H9 (cell line): ENCODE measurements around the gene DPY30. TPM values are rescaled to one million over a fixed set of nuclear protein-coding genes. Genes with fewer than 3 reads are reported as not detected.

Experiments
- DNase-seq: peaks from one replicate; pipeline ENCODE4 v3.0.0-alpha.2; 2017
- H2AFZ ChIP-seq: one replicate; pipeline ENCODE4 v1.6.1; 2013; ENCODE audit warnings: mild to moderate bottlenecking, low read length, control low read depth, moderate library complexity
- H2AK5ac ChIP-seq: 2 replicates; pipeline ENCODE4 v1.6.1; 2013; ENCODE audit warnings: low read length, control low read depth, mixed read lengths; ENCODE audit not compliant: insufficient read length
- H2BK120ac ChIP-seq: one replicate; pipeline ENCODE4 v1.6.1; 2013; ENCODE audit warnings: low read depth, mild to moderate bottlenecking, low read length, control low read depth, inconsistent platforms; ENCODE audit not compliant: poor library complexity, severe bottlenecking
- H2BK12ac ChIP-seq: 2 replicates; pipeline ENCODE4 v1.6.1; 2013; ENCODE audit warnings: low read length, control low read depth, mixed read lengths, low read depth; ENCODE audit not compliant: insufficient read length
- H2BK15ac ChIP-seq: 2 replicates; pipeline ENCODE4 v1.6.1; 2013; ENCODE audit warnings: low read depth, low read length, control low read depth
- H2BK20ac ChIP-seq: one replicate; pipeline ENCODE4 v1.6.1; 2013; ENCODE audit warnings: low read depth, mild to moderate bottlenecking, low read length, control low read depth, inconsistent platforms; ENCODE audit not compliant: poor library complexity, severe bottlenecking
- H2BK5ac ChIP-seq: 2 replicates; pipeline ENCODE4 v1.6.1; 2013; ENCODE audit warnings: low read length, control low read depth, mixed read lengths; ENCODE audit not compliant: insufficient read length
- H3K14ac ChIP-seq: 2 replicates; pipeline ENCODE4 v1.6.1; 2013; ENCODE audit warnings: low read length, control low read depth; ENCODE audit not compliant: insufficient read depth
- H3K18ac ChIP-seq: 2 replicates; pipeline ENCODE4 v1.6.1; 2013; ENCODE audit warnings: low read depth, mild to moderate bottlenecking, mixed read lengths, low read length, control low read depth; ENCODE audit not compliant: insufficient read length
- H3K23ac ChIP-seq: 2 replicates; pipeline ENCODE4 v1.6.1; 2013; ENCODE audit warnings: low read length, control low read depth, mixed read lengths, low read depth; ENCODE audit not compliant: insufficient read length
- H3K23me2 ChIP-seq: 2 replicates; pipeline ENCODE4 v1.6.1; 2013; ENCODE audit warnings: low read depth, mild to moderate bottlenecking, mixed read lengths, low read length, control low read depth; ENCODE audit not compliant: insufficient read length, poor library complexity, severe bottlenecking
- H3K27ac ChIP-seq: 2 replicates; pipeline ENCODE4 v1.5.1; 2013; ENCODE audit warnings: low read length, control low read depth, mixed read lengths, low read depth; ENCODE audit not compliant: insufficient read length
- H3K27me3 ChIP-seq: 2 replicates; pipeline ENCODE4 v1.6.1; 2013; ENCODE audit warnings: low read length, control low read depth, inconsistent platforms; ENCODE audit not compliant: insufficient read depth
- H3K4ac ChIP-seq: 2 replicates; pipeline ENCODE4 v1.6.1; 2013; ENCODE audit warnings: low read depth, mild to moderate bottlenecking, control low read depth, inconsistent platforms, low read length, moderate library complexity
- H3K4me1 ChIP-seq: 2 replicates; pipeline ENCODE4 v1.6.1; 2013; ENCODE audit warnings: low read length, control low read depth, inconsistent platforms; ENCODE audit not compliant: insufficient read depth
- H3K4me2 ChIP-seq: 2 replicates; pipeline ENCODE4 v1.6.1; 2013; ENCODE audit warnings: low read length, control low read depth, mixed read lengths; ENCODE audit not compliant: insufficient read length, insufficient read depth
- H3K56ac ChIP-seq: 2 replicates; pipeline ENCODE4 v1.6.1; 2013; ENCODE audit warnings: low read depth, mild to moderate bottlenecking, mixed read lengths, low read length, control low read depth; ENCODE audit not compliant: insufficient read length
- H3K79me1 ChIP-seq: 2 replicates; pipeline ENCODE4 v1.6.1; 2013; ENCODE audit warnings: low read depth, mild to moderate bottlenecking, moderate library complexity, low read length, control low read depth, inconsistent platforms; ENCODE audit not compliant: insufficient read depth, poor library complexity, severe bottlenecking
- H3K79me2 ChIP-seq: 2 replicates; pipeline ENCODE4 v1.6.1; 2013; ENCODE audit warnings: low read length, control low read depth, inconsistent platforms; ENCODE audit not compliant: insufficient read depth
- H3K9ac ChIP-seq: 2 replicates; pipeline ENCODE4 v1.6.1; 2013; ENCODE audit warnings: low read length, control low read depth, mixed read lengths; ENCODE audit not compliant: insufficient read length; ENCODE audit errors: extremely low read depth
- H3K9me3 ChIP-seq: one replicate; pipeline ENCODE4 v1.6.1; 2013; ENCODE audit warnings: low read depth, low read length, inconsistent platforms; ENCODE audit not compliant: control insufficient read depth
- H3T11ph ChIP-seq: one replicate; pipeline ENCODE4 v1.6.1; 2013; ENCODE audit warnings: mild to moderate bottlenecking, low read length, control low read depth, inconsistent platforms
- H4K20me1 ChIP-seq: one replicate; pipeline ENCODE4 v1.6.1; 2013; ENCODE audit not compliant: control insufficient read depth, insufficient read length, insufficient read depth
- H4K5ac ChIP-seq: 2 replicates; pipeline ENCODE4 v1.6.1; 2013; ENCODE audit warnings: low read depth, mild to moderate bottlenecking, mixed read lengths, low read length, control low read depth; ENCODE audit not compliant: insufficient read length
- H4K8ac ChIP-seq: replicated peaks from 2 replicates; pipeline ENCODE4 v1.6.1; 2013; ENCODE audit warnings: low read length, control low read depth, mixed read lengths, low read depth; ENCODE audit not compliant: insufficient read length
- H4K91ac ChIP-seq: 2 replicates; pipeline ENCODE4 v1.6.1; 2013; ENCODE audit warnings: low read depth, mild to moderate bottlenecking, moderate library complexity, mixed read lengths, low read length, control low read depth; ENCODE audit not compliant: insufficient read length
- H3K27ac Mint-ChIP-seq, 3 experiments: 2 replicates in 2 of 3; 3 replicates in 1 of 3; pipeline ENCODE4 v1.8.0; 2020 to 2021; ENCODE audit warnings: mixed read lengths in 3 of 3, mild to moderate bottlenecking in 1 of 3, moderate library complexity in 1 of 3
- H3K27me3 Mint-ChIP-seq: 2 replicates; pipeline ENCODE4 v1.8.0; 2021; ENCODE audit warnings: low read depth, mild to moderate bottlenecking, moderate library complexity, mixed read lengths
- H3K36me3 Mint-ChIP-seq, 3 experiments: 2 replicates in 2 of 3; 3 replicates in 1 of 3; pipeline ENCODE4 v1.8.0; 2020 to 2021; ENCODE audit warnings: low read depth in 3 of 3, mixed read lengths in 3 of 3; ENCODE audit not compliant: insufficient read depth in 1 of 3
- H3K4me1 Mint-ChIP-seq, 2 experiments: 2 replicates each; pipeline ENCODE4 v1.8.0; 2020; ENCODE audit warnings: mixed read lengths in 2 of 2
- H3K4me3 Mint-ChIP-seq, 2 experiments: 2 replicates in 1 of 2; 3 replicates in 1 of 2; pipeline ENCODE4 v1.8.0; 2020 to 2021; ENCODE audit warnings: mild to moderate bottlenecking in 2 of 2, mixed read lengths in 2 of 2, moderate library complexity in 1 of 2
- H3K9me3 Mint-ChIP-seq, 2 experiments: 2 replicates in 1 of 2; 3 replicates in 1 of 2; pipeline ENCODE4 v1.8.0; 2020; ENCODE audit warnings: mild to moderate bottlenecking in 2 of 2, mixed read lengths in 2 of 2, moderate library complexity in 1 of 2
- WGBS: extraction: QIAGEN DNeasy Blood & Tissue Kit; methylation state at CpG from one replicate; pipeline ENCODE4 v1.1.7; 2013; ENCODE audit warnings: missing lambda C conversion rate, low lambda C conversion rate, mixed read lengths; ENCODE audit not compliant: insufficient read length; ENCODE audit errors: extremely low coverage; 5-methylcytosine and 5-hydroxymethylcytosine counted together
- total RNA-seq: library from RNA; stranded (reverse); gene quantifications from 2 replicates; pipeline ENCODE4 v1.2.1, GENCODE V29; 2021
- TF ChIP-seq, protein P1 (sequence below): fragments of 200-600 bp; sonication (generic); conservative IDR thresholded peaks from 3 replicates; pipeline ENCODE4 v1.8.0; 2021; ENCODE audit warnings: antibody characterized with exemption, mild to moderate bottlenecking

DPY30 gene
- total RNA-seq, 1 experiment from 2014 or later, result 148 TPM

DNA sequence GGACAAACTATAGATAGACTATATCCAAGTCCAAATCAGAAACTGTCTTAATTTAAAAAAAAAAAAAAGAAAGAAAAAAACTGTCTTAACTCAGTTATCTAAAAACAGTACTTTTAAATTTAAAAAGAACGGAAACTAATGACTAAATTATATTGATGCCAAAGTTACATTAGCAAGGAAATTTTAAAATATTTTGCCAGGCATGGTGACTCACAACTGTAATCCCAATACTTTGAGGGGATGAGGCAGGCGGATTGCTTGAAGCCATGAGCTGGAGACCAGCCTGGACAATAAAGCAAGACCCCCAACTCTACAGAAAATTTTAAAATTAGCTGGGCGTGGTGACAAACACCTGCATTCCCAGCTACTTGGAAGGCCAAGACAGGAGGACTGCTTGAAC, 59.6 kb downstream of the DPY30 start:
- Mint-ChIP-seq H3K4me3 (no peak overlapping the region), H3K27me3 (no peaks in the 10 kb centered on the region), H3K36me3 (peaks cover 0 to 2% (median 0%) of the 10 kb centered on the region in 3 experiments; a peak in 1 of 7 replicates), H3K9me3 (no peaks in the 10 kb centered on the region), H3K27ac (no peak overlapping the region), H3K4me1 (peaks cover 12 to 14% of the 10 kb centered on the region in 2 experiments)
- Histone ChIP-seq H2BK5ac (no peak overlapping the region), H3K4ac (no peak overlapping the region), H3K18ac (no peak overlapping the region), H3K14ac (no peak overlapping the region), H2AFZ (no peak overlapping the region), H2BK120ac (no peak overlapping the region), H4K5ac (no peak overlapping the region), H2BK12ac (no peak overlapping the region), H3K4me1 (peaks cover 3% of the 10 kb centered on the region; the same call in 1 of the 2 replicates), H2AK5ac (no peak overlapping the region), H3K56ac (no peak overlapping the region), H3T11ph (no peak overlapping the region), H4K20me1 (no peaks in the 10 kb centered on the region), H3K9ac (no peak overlapping the region), H3K27me3 (no peaks in the 10 kb centered on the region), H2BK15ac (no peak overlapping the region), H4K8ac (no peak overlapping the region), H3K79me1 (peaks cover 12% of the 10 kb centered on the region), H4K91ac (no peak overlapping the region), H3K27ac (no peak overlapping the region), H3K79me2 (peaks cover 8% of the 10 kb centered on the region; the same call in 1 of the 2 replicates), H2BK20ac (no peak overlapping the region), H3K9me3 (no peaks in the 10 kb centered on the region), H3K23me2 (no peaks in the 10 kb centered on the region), H3K23ac (no peak overlapping the region), H3K4me2 (no peak overlapping the region)
- DNase-seq, result no peak
- WGBS, result no CpG with 5 or more reads among the region's 3 CpGs
- TF ChIP-seq, protein P1, sequence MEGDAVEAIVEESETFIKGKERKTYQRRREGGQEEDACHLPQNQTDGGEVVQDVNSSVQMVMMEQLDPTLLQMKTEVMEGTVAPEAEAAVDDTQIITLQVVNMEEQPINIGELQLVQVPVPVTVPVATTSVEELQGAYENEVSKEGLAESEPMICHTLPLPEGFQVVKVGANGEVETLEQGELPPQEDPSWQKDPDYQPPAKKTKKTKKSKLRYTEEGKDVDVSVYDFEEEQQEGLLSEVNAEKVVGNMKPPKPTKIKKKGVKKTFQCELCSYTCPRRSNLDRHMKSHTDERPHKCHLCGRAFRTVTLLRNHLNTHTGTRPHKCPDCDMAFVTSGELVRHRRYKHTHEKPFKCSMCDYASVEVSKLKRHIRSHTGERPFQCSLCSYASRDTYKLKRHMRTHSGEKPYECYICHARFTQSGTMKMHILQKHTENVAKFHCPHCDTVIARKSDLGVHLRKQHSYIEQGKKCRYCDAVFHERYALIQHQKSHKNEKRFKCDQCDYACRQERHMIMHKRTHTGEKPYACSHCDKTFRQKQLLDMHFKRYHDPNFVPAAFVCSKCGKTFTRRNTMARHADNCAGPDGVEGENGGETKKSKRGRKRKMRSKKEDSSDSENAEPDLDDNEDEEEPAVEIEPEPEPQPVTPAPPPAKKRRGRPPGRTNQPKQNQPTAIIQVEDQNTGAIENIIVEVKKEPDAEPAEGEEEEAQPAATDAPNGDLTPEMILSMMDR, result no peak
